Left ventricle myocardium inferior (tissue), 1 donor: ENCODE results near the gene LRRC25. TPM values are rescaled to one million over a fixed set of nuclear protein-coding genes. Genes with fewer than 3 reads are reported as not detected.
A peak's percentile ranks its signal among the peaks of the same experiment; 100 is the strongest.

ENCODE experiments used
- DNase-seq: peaks from one replicate; pipeline ENCODE4 v3.0.0-alpha.2; 2020
- H3K27ac ChIP-seq: fragments of 200-600 bp; replicated peaks from 2 replicates; pipeline ENCODE4 v1.8.0; 2021
- H3K27me3 ChIP-seq: fragments of 200-600 bp; 2 replicates; pipeline ENCODE4 v1.8.0; 2021; ENCODE audit warnings: low read depth
- H3K36me3 ChIP-seq: fragments of 200-600 bp; 2 replicates; pipeline ENCODE4 v1.8.0; 2021
- H3K4me1 ChIP-seq: fragments of 200-600 bp; 2 replicates; pipeline ENCODE4 v1.8.0; 2021
- H3K4me3 ChIP-seq: fragments of 200-600 bp; 2 replicates; pipeline ENCODE4 v1.8.0; 2021; ENCODE audit warnings: mild to moderate bottlenecking, moderate library complexity
- H3K9me3 ChIP-seq: fragments of 200-600 bp; replicated peaks from 2 replicates; pipeline ENCODE4 v1.8.0; 2021
- intact Hi-C: fragments of 100-400 bp; cut with micrococcal nuclease; formaldehyde crosslinking; loops from one replicate; pipeline ENCODE4 v1.11.0; 2022
- total RNA-seq: library from RNA; stranded (reverse); fragmentation: NEBNext Ultra II Directional; extraction: Animal tissue kit (Norgen Biotek cat#: 25700); gene quantifications from one replicate; pipeline ENCODE4 v1.2.1, GENCODE V29; 2021
- TF ChIP-seq, protein P1 (sequence below): fragments of 200-600 bp; IDR thresholded peaks from 2 replicates; pipeline ENCODE4 v1.8.0; 2021; ENCODE audit warnings: antibody characterized with exemption, mild to moderate bottlenecking, borderline replicate concordance
- donor health status: DM: no; HTN: yes; CAD: no; lungs with severe emphysema.

LRRC25 gene
- total RNA-seq, 1 donor from 2014 or later: 2.4 TPM

DNA sequence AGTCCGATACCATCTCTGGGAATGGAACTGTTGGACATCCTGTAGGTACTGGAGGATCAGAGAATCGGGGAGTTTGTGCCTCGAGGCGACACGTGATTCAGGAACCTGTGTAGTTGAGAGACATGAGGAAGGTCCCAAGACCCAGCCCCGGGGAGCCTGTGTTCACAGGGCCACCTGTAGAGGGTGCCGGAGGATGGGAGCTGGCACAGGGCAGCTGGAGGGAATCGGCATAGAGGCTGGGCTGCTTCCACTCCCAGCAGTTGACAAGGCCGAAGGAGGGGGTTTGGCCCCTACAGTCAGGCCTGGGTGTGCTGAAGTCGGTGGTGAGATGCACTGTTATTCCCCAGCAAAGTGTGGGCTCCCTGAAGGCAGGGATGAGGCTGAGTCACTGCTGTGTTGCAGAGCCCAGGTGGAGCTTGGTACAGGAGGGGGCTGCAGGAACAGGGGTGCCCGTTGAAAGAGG lies 43.0 kb upstream of the LRRC25 start:
- Histone ChIP-seq H3K36me3 (peaks cover 28% of the 10 kb centered on the region), H3K4me3 (no peak overlapping the region), H3K27ac (no peak overlapping the region), H3K4me1 (peaks cover 39% of the 10 kb centered on the region), H3K27me3 (no peaks in the 10 kb centered on the region), H3K9me3 (no peaks in the 10 kb centered on the region)
- intact Hi-C loops: no loop called here
- DNase-seq: peak; percentile 27
- TF ChIP-seq, protein P1, sequence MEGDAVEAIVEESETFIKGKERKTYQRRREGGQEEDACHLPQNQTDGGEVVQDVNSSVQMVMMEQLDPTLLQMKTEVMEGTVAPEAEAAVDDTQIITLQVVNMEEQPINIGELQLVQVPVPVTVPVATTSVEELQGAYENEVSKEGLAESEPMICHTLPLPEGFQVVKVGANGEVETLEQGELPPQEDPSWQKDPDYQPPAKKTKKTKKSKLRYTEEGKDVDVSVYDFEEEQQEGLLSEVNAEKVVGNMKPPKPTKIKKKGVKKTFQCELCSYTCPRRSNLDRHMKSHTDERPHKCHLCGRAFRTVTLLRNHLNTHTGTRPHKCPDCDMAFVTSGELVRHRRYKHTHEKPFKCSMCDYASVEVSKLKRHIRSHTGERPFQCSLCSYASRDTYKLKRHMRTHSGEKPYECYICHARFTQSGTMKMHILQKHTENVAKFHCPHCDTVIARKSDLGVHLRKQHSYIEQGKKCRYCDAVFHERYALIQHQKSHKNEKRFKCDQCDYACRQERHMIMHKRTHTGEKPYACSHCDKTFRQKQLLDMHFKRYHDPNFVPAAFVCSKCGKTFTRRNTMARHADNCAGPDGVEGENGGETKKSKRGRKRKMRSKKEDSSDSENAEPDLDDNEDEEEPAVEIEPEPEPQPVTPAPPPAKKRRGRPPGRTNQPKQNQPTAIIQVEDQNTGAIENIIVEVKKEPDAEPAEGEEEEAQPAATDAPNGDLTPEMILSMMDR: peak; percentile 43

DNA sequence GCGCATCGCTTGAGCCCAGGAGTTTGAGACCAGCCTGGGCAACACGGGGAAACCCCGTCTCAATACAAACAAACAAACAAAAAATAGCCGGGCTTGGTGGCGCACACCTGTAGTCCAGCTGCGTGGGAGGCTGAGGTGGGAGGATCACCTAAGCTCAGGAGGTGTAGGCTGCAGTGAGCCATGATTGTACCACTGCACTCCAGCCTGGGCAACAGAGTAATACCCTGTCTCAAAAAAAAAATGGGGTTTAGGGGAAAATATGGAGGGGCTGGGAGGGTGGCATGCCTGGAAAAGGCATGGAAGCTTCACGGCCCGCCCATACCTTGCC lies 42.5 kb upstream of the LRRC25 start:
- H3K4me1 ChIP-seq: peaks cover 39% of the 10 kb centered on the region
- H3K27me3 ChIP-seq: no peaks in the 10 kb centered on the region
- no peak overlapping the region for H3K4me3 ChIP-seq
- peak overlapping the region; percentile 86 for H3K27ac ChIP-seq
- H3K9me3 ChIP-seq: no peaks in the 10 kb centered on the region
- no peak for DNase-seq
- peaks cover 28% of the 10 kb centered on the region for H3K36me3 ChIP-seq
- TF ChIP-seq, protein P1: no peak
- intact Hi-C loops: no loop called here

DNA sequence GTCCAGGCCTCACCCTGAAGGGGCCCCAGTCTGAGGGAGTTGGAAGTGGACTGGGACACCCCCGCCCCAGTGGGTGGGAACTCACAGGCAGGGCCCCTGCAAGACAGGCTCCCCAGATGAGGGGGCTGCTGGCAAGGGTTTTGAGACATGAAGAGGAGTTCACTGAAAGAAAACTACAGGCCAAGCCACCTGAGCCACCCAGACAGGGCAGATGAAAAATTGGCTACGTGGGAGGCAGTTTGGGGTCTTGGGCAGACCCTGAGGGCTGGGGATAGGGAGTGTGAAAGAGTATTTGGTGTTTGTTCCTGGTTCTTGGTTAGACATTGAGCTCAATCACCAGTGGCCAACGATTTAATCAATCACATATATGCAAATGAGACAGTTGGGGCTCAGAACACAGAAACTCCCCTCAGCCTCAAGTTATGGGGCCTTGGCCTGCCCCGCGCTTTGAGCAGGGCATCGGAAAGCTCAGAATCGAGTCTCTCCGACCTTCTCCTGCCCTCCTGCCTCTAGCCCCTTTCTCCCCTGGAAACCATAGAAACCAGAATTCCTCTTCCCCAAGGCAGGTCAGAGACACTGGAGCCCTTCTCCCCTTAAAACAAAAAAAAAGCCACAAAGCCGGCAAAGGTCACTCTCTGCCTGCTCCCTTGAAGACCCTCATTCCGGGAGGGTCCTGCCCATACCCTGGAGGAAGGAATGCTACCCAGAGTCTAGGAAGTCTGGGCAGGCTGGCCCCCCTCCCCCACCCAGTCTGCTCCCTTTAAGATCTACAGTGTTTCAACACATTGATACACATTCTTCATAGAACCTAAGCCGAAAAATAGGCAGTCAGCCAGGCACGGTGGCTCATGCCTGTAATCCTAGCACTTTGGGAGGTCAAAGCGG lies 41.8 kb upstream of the LRRC25 start:
- no peaks in the 10 kb centered on the region for H3K9me3 ChIP-seq
- H3K4me1 ChIP-seq: peaks cover 42% of the 10 kb centered on the region
- no peaks in the 10 kb centered on the region for H3K27me3 ChIP-seq
- no peak overlapping the region for H3K4me3 ChIP-seq
- peak overlapping the region; percentile 86 for H3K27ac ChIP-seq
- no peak for DNase-seq
- TF ChIP-seq, protein P1: no peak
- H3K36me3 ChIP-seq: peaks cover 23% of the 10 kb centered on the region
- intact Hi-C loops: no loop called here

DNA sequence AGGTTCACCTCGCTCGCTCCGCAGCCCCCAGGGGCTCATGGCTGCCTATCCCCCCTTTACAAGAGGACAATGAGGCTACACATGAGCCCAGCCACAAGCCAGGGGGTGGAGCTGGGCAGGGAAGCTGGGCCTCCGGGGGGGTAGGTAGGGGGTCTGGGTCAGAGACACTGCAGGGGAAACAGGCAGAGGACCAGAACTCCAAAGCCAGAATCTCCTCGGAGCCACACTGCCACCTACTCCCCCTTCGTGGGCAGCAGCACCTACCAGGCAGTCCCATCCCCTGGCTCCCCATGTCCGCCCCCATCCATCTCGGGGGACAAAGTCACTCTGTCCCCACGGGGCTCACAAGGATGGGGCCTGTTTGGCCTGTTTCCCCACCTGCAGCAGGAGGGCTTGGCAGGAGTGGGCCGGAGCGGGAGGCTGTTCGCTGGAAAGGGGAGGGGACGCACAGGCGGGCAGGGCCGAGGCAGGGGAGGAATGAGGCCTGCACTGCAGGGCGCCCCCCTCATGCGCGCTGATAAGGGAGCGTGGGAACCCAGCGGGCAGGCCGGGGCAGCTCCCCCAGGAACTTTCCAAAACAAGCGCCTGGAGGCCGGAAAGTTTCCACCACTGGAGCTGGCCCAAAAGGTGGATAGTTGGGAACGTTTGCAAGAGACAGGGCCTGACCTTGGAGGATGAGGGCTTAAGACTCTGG lies 41.1 kb upstream of the LRRC25 start:
- H3K4me1 ChIP-seq: peaks cover 49% of the 10 kb centered on the region
- H3K4me3 ChIP-seq: peak overlapping the region; percentile 84
- H3K36me3 ChIP-seq: peaks cover 15% of the 10 kb centered on the region
- peak; percentile 60 for DNase-seq
- TF ChIP-seq, protein P1: no peak
- no peaks in the 10 kb centered on the region for H3K9me3 ChIP-seq
- intact Hi-C loops: no loop called here
- no peaks in the 10 kb centered on the region for H3K27me3 ChIP-seq
- peak overlapping the region; percentile 86 for H3K27ac ChIP-seq

DNA sequence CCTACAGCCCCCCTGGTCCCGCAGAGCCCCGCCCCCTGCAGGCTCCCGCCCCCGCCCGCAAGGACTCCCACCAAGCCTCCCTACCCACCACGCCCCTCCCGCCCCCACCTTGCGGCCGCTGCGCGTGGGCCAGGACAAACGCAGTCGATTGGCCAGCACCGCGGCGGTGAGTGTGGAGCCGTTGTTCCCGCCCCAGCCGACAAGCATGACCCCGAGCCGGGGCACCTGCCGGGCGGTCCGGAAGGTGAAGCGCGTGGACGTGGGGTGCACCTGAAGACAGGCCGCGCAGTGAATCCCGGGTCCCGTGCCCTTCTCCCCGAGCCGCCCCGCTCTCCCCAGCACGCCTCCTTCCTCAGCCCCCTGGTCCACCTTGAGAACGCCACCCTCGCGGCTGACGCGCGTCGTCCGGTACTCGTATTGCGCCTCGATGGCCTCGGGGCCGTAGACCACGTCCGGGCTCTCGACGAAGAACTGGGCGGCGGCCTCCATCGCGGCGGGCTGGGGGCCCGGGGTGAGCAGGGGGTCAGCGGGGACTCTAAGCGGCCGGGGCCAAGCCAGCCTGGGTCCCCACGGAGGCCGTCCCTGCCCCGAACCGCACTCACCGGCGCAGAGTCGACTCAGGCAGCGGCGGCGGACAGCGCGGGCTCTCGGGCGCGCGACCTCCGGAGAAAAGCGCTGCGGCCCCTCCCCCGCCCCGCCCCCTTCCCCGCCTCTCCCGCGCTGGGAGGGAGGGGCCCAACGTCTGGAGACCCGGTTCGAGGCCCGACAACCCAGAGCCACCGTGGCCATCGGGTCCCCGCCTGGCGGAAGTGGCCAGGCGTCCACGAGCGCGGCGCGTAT lies 40.3 kb upstream of the LRRC25 start, which contains the start of gene ISYNA1:
ISYNA1 (minus strand) TSS at position 643 of the 840 bp plus-strand sequence; CDS start at position 489, 154 bp downstream.
- peaks cover 56% of the 10 kb centered on the region for H3K4me1 ChIP-seq

More for the DNA sequence above, 40.3 kb upstream of the LRRC25 start, which contains the start of gene ISYNA1:
- intact Hi-C loops: no loop called here
- TF ChIP-seq, protein P1: no peak
- H3K36me3 ChIP-seq: peaks cover 13% of the 10 kb centered on the region
- no peaks in the 10 kb centered on the region for H3K9me3 ChIP-seq
- no peaks in the 10 kb centered on the region for H3K27me3 ChIP-seq
- H3K4me3 ChIP-seq: peak within 1 kb of the TSS; percentile 84
- H3K27ac ChIP-seq: peak within 1 kb of the TSS; percentile 86
- DNase-seq: peak; percentile 67
